ENCODE results near the gene GALNT10. TPM values are rescaled to one million over a fixed set of nuclear protein-coding genes. Genes with fewer than 3 reads are reported as not detected.
"Not testable (repeated sequence)": the region's sequence is repeated elsewhere in the genome, so short reads cannot be mapped to it uniquely, and the experiment has no call there.

Gene GALNT10
- total and polyA plus RNA-seq, 2 of the 4 experiments (the other 2 are of a cell fraction), result 46.2 to 67.0 TPM

DNA sequence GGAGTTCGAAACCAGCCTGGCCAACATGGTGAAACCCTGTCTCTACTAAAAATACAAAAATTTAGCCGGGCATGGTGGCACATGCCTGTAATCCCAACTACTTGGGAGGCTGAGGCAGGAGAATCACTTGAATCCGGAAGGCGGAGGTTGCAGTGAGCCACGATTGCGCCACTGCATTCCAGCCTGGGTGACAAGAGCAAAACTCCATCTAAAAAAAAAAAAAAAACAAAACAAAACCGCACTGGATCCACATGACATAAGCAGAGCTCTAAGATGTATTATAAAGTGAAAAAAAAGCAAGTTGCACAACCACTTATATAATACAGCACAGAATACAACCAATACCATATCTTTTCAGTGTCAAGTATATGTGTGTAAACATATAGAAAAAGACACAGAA lies 169.7 kb downstream of the GALNT10 start:
- H3K27me3 ChIP-seq (ENCODE audit: control insufficient read depth, insufficient read depth, low read length); dilution Hi-C loops (cut with HindIII; ENCODE audit: low sequenced_read_pairs, unreplicated experiment); H4K8ac ChIP-seq (ENCODE audit: low read depth in 2 of 2, low read length in 2 of 2); H3K4me2 ChIP-seq (ENCODE audit: low read depth, low read length); H3K4me3 ChIP-seq (ENCODE audit: insufficient read depth, low read depth, low read length); H2BK5ac ChIP-seq (ENCODE audit: low read depth, low read length, poor library complexity, severe bottlenecking); H2BK15ac ChIP-seq (ENCODE audit: low read depth, low read length); H2AFZ ChIP-seq (replicated peaks; ENCODE audit: low read length, poor library complexity); H4K91ac ChIP-seq (ENCODE audit: insufficient read depth, low read depth, low read length); H2AK5ac ChIP-seq (ENCODE audit: low read depth, low read length); H3K4ac ChIP-seq (ENCODE audit: low read depth, low read length); H4K5ac ChIP-seq (ENCODE audit: low read depth, low read length); H3K18ac ChIP-seq (ENCODE audit: low read depth, low read length); H2BK120ac ChIP-seq (ENCODE audit: low read depth, low read length); in situ Hi-C loops (cut with MboI; ENCODE audit: low sequenced_read_pairs); H3K9ac ChIP-seq (ENCODE audit: low read depth, low read length); H3K23ac ChIP-seq (ENCODE audit: low read depth, low read length); POLR2A ChIA-PET (ENCODE audit: unreplicated experiment); ATAC-seq (ENCODE audit: low read depth); H3K27ac ChIP-seq (ENCODE audit: insufficient read depth, low read length); H2BK20ac ChIP-seq (ENCODE audit: low read depth, low read length); intact Hi-C loops (cut with micrococcal nuclease); H4K20me1 ChIP-seq (ENCODE audit: insufficient read depth, low read length); BruUV-seq (replicated peaks); H3K14ac ChIP-seq (replicated peaks; ENCODE audit: low read depth, low read length); H3K36me3 ChIP-seq (ENCODE audit: control insufficient read depth, insufficient read depth, low read length); H3K9me3 ChIP-seq (ENCODE audit: control insufficient read depth, insufficient read depth, low read length); H3K56ac ChIP-seq (ENCODE audit: extremely low read depth, insufficient read depth, low read length); H2AK9ac ChIP-seq (replicated peaks; ENCODE audit: low read depth, low read length, poor library complexity): not testable (repeated sequence)
- no CpG with 5 or more reads among the region's 7 CpGs for WGBS, 2 experiments (ENCODE audit: extremely low coverage in 2 of 2, insufficient read length in 1 of 2)
- peak; percentile 55 for DNase-seq
- Histone ChIP-seq H3K79me1 (ENCODE audit: low read depth in 1 of 2, low read length in 2 of 2) (peaks cover 27 to 60% of the 10 kb centered on the region in 2 experiments), H3K4me1 (ENCODE audit: control insufficient read depth, insufficient read depth, low read length) (peaks cover 26% of the 10 kb centered on the region), H3K9me1 (ENCODE audit: insufficient read depth, low read length) (peaks cover 27% of the 10 kb centered on the region)
- TF ChIP-seq CEBPB (IDR thresholded peaks at IDR 0.05; ENCODE audit: low read depth, low read length), result peak; percentile 79
- CTCF ChIA-PET, result interaction anchor here (0.5 kb wide), 1 partner anchor 320 kb away, joined by 3 read pairs; no protein-coding TSS in a partner anchor

All from IMR-90 (cell line).